Measurements from ENCODE around the gene CLHC1. TPM values are rescaled to one million over a fixed set of nuclear protein-coding genes. Genes with fewer than 3 reads are reported as not detected.

The CLHC1 gene
- total RNA-seq, 1 experiment from 2014 or later, result 32.8 TPM

DNA sequence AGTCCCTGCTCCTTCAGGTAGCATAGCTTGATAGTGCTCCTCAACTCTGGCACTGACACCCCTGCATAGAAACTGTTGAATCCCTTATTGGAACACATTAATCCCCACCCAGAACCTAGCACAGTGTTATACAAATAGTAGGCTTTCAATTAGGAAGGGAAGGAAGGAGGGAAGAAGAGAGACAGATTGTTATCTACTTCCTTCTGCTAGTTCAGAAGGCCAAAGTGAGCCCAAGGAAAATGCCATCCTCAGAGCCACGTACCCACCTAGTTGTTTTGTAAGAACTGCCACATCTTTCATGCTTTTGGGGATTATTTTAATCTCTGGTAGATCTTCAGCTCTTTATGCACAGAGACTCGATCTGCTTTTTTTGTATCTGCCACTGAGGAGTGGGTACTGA lies 75.1 kb downstream of the CLHC1 start:
- intact Hi-C loops (cut with micrococcal nuclease), result no loop called here
- DNase-seq (ENCODE audit: unreplicated experiment), result no peak
- ChIA-PET POLR2A (interaction anchor here (5.3 kb wide), 1 partner anchor 106 kb away, joined by 97 read pairs; the partner anchor contains the start of gene RTN4), CTCF (interaction anchor here (1.5 to 2.4 kb wide), 2 partner anchors 11 to 13 kb away, joined by 3 to 11 read pairs; no protein-coding TSS in a partner anchor)
- TF ChIP-seq, protein P1, sequence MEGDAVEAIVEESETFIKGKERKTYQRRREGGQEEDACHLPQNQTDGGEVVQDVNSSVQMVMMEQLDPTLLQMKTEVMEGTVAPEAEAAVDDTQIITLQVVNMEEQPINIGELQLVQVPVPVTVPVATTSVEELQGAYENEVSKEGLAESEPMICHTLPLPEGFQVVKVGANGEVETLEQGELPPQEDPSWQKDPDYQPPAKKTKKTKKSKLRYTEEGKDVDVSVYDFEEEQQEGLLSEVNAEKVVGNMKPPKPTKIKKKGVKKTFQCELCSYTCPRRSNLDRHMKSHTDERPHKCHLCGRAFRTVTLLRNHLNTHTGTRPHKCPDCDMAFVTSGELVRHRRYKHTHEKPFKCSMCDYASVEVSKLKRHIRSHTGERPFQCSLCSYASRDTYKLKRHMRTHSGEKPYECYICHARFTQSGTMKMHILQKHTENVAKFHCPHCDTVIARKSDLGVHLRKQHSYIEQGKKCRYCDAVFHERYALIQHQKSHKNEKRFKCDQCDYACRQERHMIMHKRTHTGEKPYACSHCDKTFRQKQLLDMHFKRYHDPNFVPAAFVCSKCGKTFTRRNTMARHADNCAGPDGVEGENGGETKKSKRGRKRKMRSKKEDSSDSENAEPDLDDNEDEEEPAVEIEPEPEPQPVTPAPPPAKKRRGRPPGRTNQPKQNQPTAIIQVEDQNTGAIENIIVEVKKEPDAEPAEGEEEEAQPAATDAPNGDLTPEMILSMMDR (IDR thresholded peaks at IDR 0.05; ENCODE audit: unreplicated experiment), result no peak
- H3K36me3 Mint-ChIP-seq (ENCODE audit: insufficient read depth, unreplicated experiment), result no peaks in the 10 kb centered on the region
- no peaks in the 10 kb centered on the region for H3K27me3 Mint-ChIP-seq (ENCODE audit: insufficient read depth, unreplicated experiment)
- no peak overlapping the region for H3K4me3 Mint-ChIP-seq (ENCODE audit: unreplicated experiment)
- no peaks in the 10 kb centered on the region for H3K9me3 Mint-ChIP-seq (ENCODE audit: unreplicated experiment)
- BruUV-seq (replicated peaks), result no TSS peak
- H3K27ac Mint-ChIP-seq (ENCODE audit: low read depth, unreplicated experiment), result no peak overlapping the region
- peaks cover 30% of the 10 kb centered on the region for H3K4me1 Mint-ChIP-seq (ENCODE audit: insufficient read depth, unreplicated experiment)

DNA sequence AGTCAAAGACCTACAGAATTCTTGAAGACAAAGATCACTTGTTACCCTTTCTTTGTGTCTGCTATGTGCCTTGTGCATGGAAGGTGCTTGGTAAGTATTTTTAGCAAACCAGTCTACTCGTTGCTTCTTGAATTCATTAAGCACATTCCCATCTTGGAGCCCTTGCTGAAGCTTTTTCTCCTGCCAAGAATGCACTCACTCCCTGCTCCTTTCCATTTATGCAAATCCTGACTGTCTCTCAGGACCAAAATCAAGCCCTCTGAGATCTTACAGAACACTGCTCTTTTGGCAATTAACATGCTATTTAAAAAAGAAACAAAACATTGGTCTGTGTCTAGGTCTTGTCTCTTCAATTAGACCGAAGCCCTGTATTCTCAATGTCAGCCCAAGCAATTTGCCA lies 75.8 kb downstream of the CLHC1 start:
- Mint-ChIP-seq H3K27me3 (ENCODE audit: insufficient read depth, unreplicated experiment) (no peaks in the 10 kb centered on the region), H3K36me3 (ENCODE audit: insufficient read depth, unreplicated experiment) (no peaks in the 10 kb centered on the region), H3K4me3 (ENCODE audit: unreplicated experiment) (no peak overlapping the region), H3K4me1 (ENCODE audit: insufficient read depth, unreplicated experiment) (peaks cover 25% of the 10 kb centered on the region), H3K27ac (ENCODE audit: low read depth, unreplicated experiment) (no peak overlapping the region), H3K9me3 (ENCODE audit: unreplicated experiment) (no peaks in the 10 kb centered on the region)
- CTCF ChIA-PET, result interaction anchor here (0.5 to 2.4 kb wide), 4 partner anchors 11 to 257 kb away, joined by 3 to 11 read pairs (median 4); no protein-coding TSS in a partner anchor
- DNase-seq (ENCODE audit: unreplicated experiment), result no peak
- POLR2A ChIA-PET, result interaction anchor here (5.3 kb wide), 1 partner anchor 106 kb away, joined by 97 read pairs; the partner anchor contains the start of gene RTN4
- TF ChIP-seq, protein P1 (IDR thresholded peaks at IDR 0.05; ENCODE audit: unreplicated experiment), result no peak
- intact Hi-C loops (cut with micrococcal nuclease), result no loop called here
- no TSS peak for BruUV-seq (replicated peaks)

DNA sequence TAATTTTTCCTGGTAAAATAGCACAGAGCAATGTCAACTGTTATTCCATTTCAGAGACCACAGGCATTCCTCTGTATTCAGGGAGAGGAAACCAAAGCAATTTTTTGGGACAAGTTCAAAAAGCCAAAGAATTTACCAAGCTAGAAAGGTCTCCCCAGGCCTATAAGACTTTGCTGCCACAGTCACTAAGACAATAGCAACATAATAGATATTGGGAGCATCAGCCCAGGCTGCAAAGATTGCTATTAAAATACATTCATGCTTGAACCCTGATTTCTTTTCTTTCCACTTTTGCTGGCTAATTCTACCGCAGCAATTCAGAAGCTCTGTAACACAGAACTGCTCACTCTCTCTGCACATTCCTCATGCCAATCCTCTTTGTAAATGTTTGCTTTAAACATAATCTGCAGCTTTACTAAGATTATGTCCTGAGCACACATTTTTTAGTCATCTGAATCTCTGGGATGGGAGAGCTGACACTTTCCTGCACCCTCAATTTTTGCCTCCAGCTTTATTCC lies 76.3 kb downstream of the CLHC1 start:
- intact Hi-C loops (cut with micrococcal nuclease), result no loop called here
- H3K36me3 Mint-ChIP-seq (ENCODE audit: insufficient read depth, unreplicated experiment), result no peaks in the 10 kb centered on the region
- no peaks in the 10 kb centered on the region for H3K9me3 Mint-ChIP-seq (ENCODE audit: unreplicated experiment)
- ChIA-PET CTCF (interaction anchor here (0.5 to 2.4 kb wide), 4 partner anchors 12 to 257 kb away, joined by 3 to 11 read pairs (median 4); no protein-coding TSS in a partner anchor), POLR2A (interaction anchor here (5.3 kb wide), 1 partner anchor 105 kb away, joined by 97 read pairs; the partner anchor contains the start of gene RTN4)
- H3K4me1 Mint-ChIP-seq (ENCODE audit: insufficient read depth, unreplicated experiment), result peaks cover 25% of the 10 kb centered on the region
- no peak for DNase-seq (ENCODE audit: unreplicated experiment)
- no peak overlapping the region for H3K27ac Mint-ChIP-seq (ENCODE audit: low read depth, unreplicated experiment)
- no peaks in the 10 kb centered on the region for H3K27me3 Mint-ChIP-seq (ENCODE audit: insufficient read depth, unreplicated experiment)
- TF ChIP-seq, protein P1 (IDR thresholded peaks at IDR 0.05; ENCODE audit: unreplicated experiment), result no peak
- no TSS peak for BruUV-seq (replicated peaks)
- H3K4me3 Mint-ChIP-seq (ENCODE audit: unreplicated experiment), result no peak overlapping the region

DNA sequence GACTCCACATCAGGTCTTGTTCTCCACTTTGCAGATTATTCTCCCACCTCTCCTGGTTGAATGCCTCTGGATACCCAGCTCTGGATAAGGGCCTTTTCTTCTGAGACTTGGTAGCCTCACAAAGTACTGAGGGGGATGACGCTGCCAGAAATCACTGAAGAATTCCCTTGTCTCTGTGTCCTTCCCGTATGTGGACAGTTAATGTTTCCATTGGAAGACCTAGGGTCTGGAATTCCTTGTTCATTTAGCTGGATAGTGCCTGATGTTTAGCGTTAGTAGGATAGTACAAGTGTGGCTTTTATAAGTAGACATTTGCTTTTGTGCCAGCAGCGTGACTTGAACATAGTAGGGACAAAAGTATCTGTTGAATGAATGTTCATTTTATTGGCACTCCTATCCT lies 76.9 kb downstream of the CLHC1 start:
- CTCF ChIA-PET, result interaction anchor here (1.4 to 2.4 kb wide), 2 partner anchors 12 to 13 kb away, joined by 9 to 11 read pairs; no protein-coding TSS in a partner anchor
- Mint-ChIP-seq H3K4me1 (ENCODE audit: insufficient read depth, unreplicated experiment) (peaks cover 25% of the 10 kb centered on the region), H3K27me3 (ENCODE audit: insufficient read depth, unreplicated experiment) (no peaks in the 10 kb centered on the region), H3K36me3 (ENCODE audit: insufficient read depth, unreplicated experiment) (no peaks in the 10 kb centered on the region), H3K4me3 (ENCODE audit: unreplicated experiment) (no peak overlapping the region), H3K27ac (ENCODE audit: low read depth, unreplicated experiment) (no peak overlapping the region), H3K9me3 (ENCODE audit: unreplicated experiment) (no peaks in the 10 kb centered on the region)
- DNase-seq (ENCODE audit: unreplicated experiment), result no peak
- BruUV-seq (replicated peaks), result no TSS peak
- POLR2A ChIA-PET, result interaction anchor here (2.0 to 5.3 kb wide), 2 partner anchors 8 to 104 kb away, joined by 14 to 97 read pairs; partner anchors contain the start of gene RTN4
- TF ChIP-seq, protein P1 (IDR thresholded peaks at IDR 0.05; ENCODE audit: unreplicated experiment), result no peak
- intact Hi-C loops (cut with micrococcal nuclease), result no loop called here

All from MCF 10A (cell line).